HepG2 (cell line): ENCODE data around the gene DCTN3. TPM values are rescaled to one million over a fixed set of nuclear protein-coding genes. Genes with fewer than 3 reads are reported as not detected.

Source experiments
- ARNT2 ChIP-seq: sonication (generic); formaldehyde crosslinking; IDR thresholded peaks from 2 replicates; pipeline ENCODE4 v1.8.0; 2022; ENCODE audit warnings: mild to moderate bottlenecking, low read depth, missing genetic modification reagents, moderate library complexity
- BHLHE40 ChIP-seq: IDR thresholded peaks from 2 replicates; pipeline ENCODE4 v1.6.1; 2011; ENCODE audit warnings: low read length, improper control_type of control experiment
- CERS6 ChIP-seq: sonication (generic); formaldehyde crosslinking; IDR thresholded peaks from 2 replicates; pipeline ENCODE4 v1.5.0; 2020; ENCODE audit warnings: missing genetic modification reagents
- E2F1 ChIP-seq: sonication (generic); formaldehyde crosslinking; IDR thresholded peaks from 2 replicates; pipeline ENCODE4 v1.5.0; 2020; ENCODE audit warnings: missing genetic modification reagents
- EZH2 ChIP-seq: conservative IDR thresholded peaks from 2 replicates; pipeline ENCODE4 v1.6.1; 2012; ENCODE audit warnings: mild to moderate bottlenecking, low read depth, low read length, moderate library complexity
- IKZF5 ChIP-seq: IDR thresholded peaks from 2 replicates; pipeline ENCODE4 v1.6.1; 2018; ENCODE audit warnings: missing genetic modification reagents, mild to moderate bottlenecking, missing compliant biosample characterization
- NR2F2 ChIP-seq: IDR thresholded peaks from 2 replicates; pipeline ENCODE4 v1.6.1; 2012; ENCODE audit warnings: low read depth, inconsistent platforms, borderline replicate concordance
- PATZ1 ChIP-seq: sonication (generic); formaldehyde crosslinking; IDR thresholded peaks from 2 replicates; pipeline ENCODE4 v1.4.0; 2020; ENCODE audit warnings: missing genetic modification reagents
- RARG ChIP-seq: sonication (generic); formaldehyde crosslinking; IDR thresholded peaks from 2 replicates; pipeline ENCODE4 v1.4.0; 2020; ENCODE audit warnings: low read depth, mild to moderate bottlenecking, missing genetic modification reagents
- RERE ChIP-seq: IDR thresholded peaks from 2 replicates; pipeline ENCODE4 v1.6.1; 2016; ENCODE audit warnings: low read depth, missing genetic modification reagents, missing compliant biosample characterization
- SRSF1 ChIP-seq: fragments of 200-400 bp; formaldehyde crosslinking; optimal IDR thresholded peaks from 2 replicates; pipeline ENCODE3; 2017; ENCODE audit warnings: mild to moderate bottlenecking, low read depth, low read length, moderate library complexity
- U2AF2 ChIP-seq: fragments of 200-400 bp; formaldehyde crosslinking; IDR thresholded peaks from 2 replicates; pipeline ENCODE4 v1.6.1; 2017; ENCODE audit warnings: low read depth, mild to moderate bottlenecking, low read length
- ZNF124 ChIP-seq: sonication (generic); formaldehyde crosslinking; IDR thresholded peaks from 2 replicates; pipeline ENCODE4 v1.4.0; 2020; ENCODE audit warnings: missing genetic modification reagents
- ZNF24 ChIP-seq: fragments of 450-650 bp; IDR thresholded peaks from 2 replicates; pipeline ENCODE4 v1.6.1; 2017; ENCODE audit warnings: antibody characterized with exemption, mild to moderate bottlenecking
- ZNF3 ChIP-seq: IDR thresholded peaks from 2 replicates; pipeline ENCODE4 v1.7.0; 2017; ENCODE audit warnings: inconsistent platforms
- ZNF333 ChIP-seq: sonication (generic); formaldehyde crosslinking; IDR thresholded peaks from 2 replicates; pipeline ENCODE4 v1.4.0; 2020; ENCODE audit warnings: mild to moderate bottlenecking, missing genetic modification reagents, borderline replicate concordance
- ZNF468 ChIP-seq: sonication (generic); formaldehyde crosslinking; IDR thresholded peaks from 2 replicates; pipeline ENCODE4 v1.8.0; 2022; ENCODE audit warnings: mild to moderate bottlenecking, moderate library complexity, missing genetic modification reagents
- ZNF549 ChIP-seq: sonication (generic); formaldehyde crosslinking; IDR thresholded peaks from 2 replicates; pipeline ENCODE4 v1.5.0; 2020; ENCODE audit warnings: missing genetic modification reagents
- polyA plus RNA-seq, 8 experiments: library from polyadenylated mRNA; depleted of rRNA in 3 of 8; stranded (reverse) in 7 of 8; unstranded in 1 of 8; fragments of >200 nt; fragmentation: Illumina TruSeq in 4 of 8; extraction: Trizol in 4 of 8; gene quantifications; 2 replicates each; pipeline versions ENCODE4 v1.2.1 to v1.2.3, GENCODE V29; 2011 to 2016; ENCODE audit warnings: low read depth in 4 of 8, missing spikeins in 1 of 8, mixed read lengths in 1 of 8; ENCODE audit not compliant: insufficient read depth in 1 of 8
- total RNA-seq, 5 experiments: library from RNA; depleted of rRNA; stranded (reverse); fragments of >200 nt; fragmentation: Illumina TruSeq; extraction: Trizol; gene quantifications; 2 replicates each; pipeline ENCODE4 v1.2.3, GENCODE V29; 2016; ENCODE audit warnings: low read depth in 1 of 5

The DCTN3 gene
- total and polyA plus RNA-seq, 2 of the 13 experiments (the other 11 are each of a cell fraction or from before 2014, with no cell fraction given), result 27.4 to 34.5 TPM

- no peak for TF ChIP-seq RERE
- TF ChIP-seq ZNF24, result no peak
- TF ChIP-seq ARNT2, result peak; percentile 65; the same call in 1 of the 2 replicates
- no peak for TF ChIP-seq ZNF549 (CRISPR knock-in tag)
- TF ChIP-seq ZNF124 (CRISPR knock-in tag), result no peak
- TF ChIP-seq ZNF3 (CRISPR knock-in tag), result no peak
- peak; percentile 72; the same call in 1 of the 2 replicates for TF ChIP-seq IKZF5 (CRISPR knock-in tag)
- no peak; the same call in 1 of the 2 replicates for TF ChIP-seq BHLHE40
- TF ChIP-seq RARG (CRISPR knock-in tag), result no peak
- TF ChIP-seq EZH2, result no peak
- peak; percentile 58; the same call in 1 of the 2 replicates for TF ChIP-seq NR2F2
- TF ChIP-seq PATZ1 (CRISPR knock-in tag), result peak; percentile 98
- 0 out of 2 replicates have a peak, but pooled peaks have one; percentile 70 for TF ChIP-seq ZNF333
- TF ChIP-seq SRSF1, result peak; percentile 94
- TF ChIP-seq E2F1 (CRISPR knock-in tag), result peak; percentile 29; the same call in 1 of the 2 replicates
- TF ChIP-seq U2AF2, result no peak
- TF ChIP-seq CERS6 (CRISPR knock-in tag), result no peak
- TF ChIP-seq ZNF468 (CRISPR knock-in tag), result no peak
Measured at GRCh38 chr9:34651876-34652601, 31.7 kb upstream of the DCTN3 start, which contains the start of gene IL11RA (continued).
